GM19025 (cell line): ENCODE data around the gene GABRD.

Source experiments
- ATAC-seq: cut with Tn5 transposase; IDR thresholded peaks from one replicate; pipeline ENCODE4 v1.9.1; 2021; ENCODE audit warnings: mild to moderate bottlenecking, low read depth, moderate library complexity; ENCODE audit not compliant: unreplicated experiment

Gene GABRD

GRCh38 chr1:1985375-1986050, 33.6 kb upstream of the GABRD start:
- ATAC-seq = no peak

GRCh38 chr1:1986451-1987141, 32.5 kb upstream of the GABRD start:
- no peak for ATAC-seq

- ATAC-seq = no peak
These were observed 32.0 kb upstream of the GABRD start for GRCh38 chr1:1987142-1987510.

- no peak for ATAC-seq
These were observed 30.8 kb upstream of the GABRD start for GRCh38 chr1:1988061-1988945.

GRCh38 chr1:1989102-1989542, 30.0 kb upstream of the GABRD start:
- no peak for ATAC-seq

- no peak for ATAC-seq
These were observed 29.4 kb upstream of the GABRD start for GRCh38 chr1:1989789-1990188.

GRCh38 chr1:1990222-1990621, 28.9 kb upstream of the GABRD start:
- no peak for ATAC-seq

- ATAC-seq = no peak
These were observed 24.6 kb upstream of the GABRD start for GRCh38 chr1:1994536-1994935.

- no peak for ATAC-seq
These were observed 22.9 kb upstream of the GABRD start for GRCh38 chr1:1996207-1996651.

GRCh38 chr1:1997576-1997975, 21.6 kb upstream of the GABRD start:
- ATAC-seq = no peak

- no peak for ATAC-seq
These were observed 18.7 kb upstream of the GABRD start for GRCh38 chr1:2000432-2000831.

- no peak for ATAC-seq
These were observed 18.3 kb upstream of the GABRD start for GRCh38 chr1:2000850-2001249.

- no peak for ATAC-seq
These were observed 17.3 kb upstream of the GABRD start for GRCh38 chr1:2001773-2002411.

GRCh38 chr1:2003541-2004131, 15.5 kb upstream of the GABRD start, which contains the start of gene CFAP74:
Gene CFAP74 (minus strand): TSS chr1:2003786. CDS start chr1:1990956, 12,830 bp downstream.
- no peak for ATAC-seq

- ATAC-seq = no peak
These were observed 14.3 kb upstream of the GABRD start for GRCh38 chr1:2004856-2005255.

GRCh38 chr1:2009101-2010053, 9.8 kb upstream of the GABRD start:
- no peak for ATAC-seq

- ATAC-seq = no peak
These were observed 5.0 kb upstream of the GABRD start for GRCh38 chr1:2014181-2014580.

GRCh38 chr1:2014741-2015735, 4.1 kb upstream of the GABRD start:
- ATAC-seq = no peak
